HepG2 (cell line): ENCODE measurements around the gene TTLL1. TPM values are rescaled to one million over a fixed set of nuclear protein-coding genes. Genes with fewer than 3 reads are reported as not detected.

Experiments
- CHD4 ChIP-seq: fragments of 200-600 bp; sonication (generic); IDR thresholded peaks from 2 replicates; pipeline ENCODE4 v1.7.0; 2017; ENCODE audit warnings: mild to moderate bottlenecking, low read length, borderline replicate concordance
- CREM ChIP-seq, 2 experiments: sonication (generic) in 1 of 2; formaldehyde crosslinking in 1 of 2; IDR thresholded peaks; 2 replicates each; pipeline versions ENCODE4 v1.4.0 to v1.6.1; 2016 to 2020; ENCODE audit warnings: antibody characterized with exemption in 1 of 2, mild to moderate bottlenecking in 1 of 2, missing genetic modification reagents in 1 of 2
- ELF3 ChIP-seq: IDR thresholded peaks from 2 replicates; pipeline ENCODE4 v1.6.1; 2016; ENCODE audit warnings: missing genetic modification reagents, missing compliant biosample characterization
- FOXA3 ChIP-seq: IDR thresholded peaks from 2 replicates; pipeline ENCODE4 v1.6.1; 2016; ENCODE audit warnings: missing genetic modification reagents, missing compliant biosample characterization
- HMG20B ChIP-seq: conservative IDR thresholded peaks from 2 replicates; pipeline ENCODE4 v1.6.1; 2016; ENCODE audit warnings: missing genetic modification reagents, missing compliant biosample characterization
- HOXD1 ChIP-seq: sonication (generic); formaldehyde crosslinking; IDR thresholded peaks from 2 replicates; pipeline ENCODE4 v1.5.0; 2020; ENCODE audit warnings: missing genetic modification reagents
- KLF9 ChIP-seq: IDR thresholded peaks from 2 replicates; pipeline ENCODE4 v1.6.1; 2016; ENCODE audit warnings: low read depth
- MAX ChIP-seq: IDR thresholded peaks from 2 replicates; pipeline ENCODE4 v1.6.1; 2012; ENCODE audit warnings: inconsistent platforms
- MXI1 ChIP-seq: IDR thresholded peaks from 3 replicates; pipeline ENCODE4 v1.6.1; 2012; ENCODE audit warnings: low read depth, low read length, inconsistent platforms, borderline replicate concordance
- MYNN ChIP-seq: sonication (generic); formaldehyde crosslinking; IDR thresholded peaks from 2 replicates; pipeline ENCODE4 v1.4.0; 2020; ENCODE audit warnings: mild to moderate bottlenecking, low read depth, missing genetic modification reagents
- PAX8 ChIP-seq: sonication (generic); formaldehyde crosslinking; IDR thresholded peaks from 2 replicates; pipeline ENCODE4 v1.8.0; 2022; ENCODE audit warnings: mild to moderate bottlenecking, missing genetic modification reagents, borderline replicate concordance
- PHB2 ChIP-seq: fragments of 450-650 bp; IDR thresholded peaks from 2 replicates; pipeline ENCODE4 v1.6.1; 2018; ENCODE audit not compliant: partially characterized antibody
- PHF8 ChIP-seq: sonication (generic); formaldehyde crosslinking; IDR thresholded peaks from 2 replicates; pipeline ENCODE4 v1.5.0; 2020; ENCODE audit warnings: missing genetic modification reagents
- SMARCE1 ChIP-seq: fragments of 450-650 bp; IDR thresholded peaks from 2 replicates; pipeline ENCODE4 v1.6.1; 2017; ENCODE audit warnings: borderline replicate concordance
- SP2 ChIP-seq: sonication (generic); formaldehyde crosslinking; IDR thresholded peaks from 2 replicates; pipeline ENCODE4 v1.5.1; 2020; ENCODE audit warnings: mild to moderate bottlenecking, missing genetic modification reagents
- ZBTB7B ChIP-seq: sonication (generic); formaldehyde crosslinking; IDR thresholded peaks from 2 replicates; pipeline ENCODE4 v1.4.0; 2020; ENCODE audit warnings: missing genetic modification reagents
- ZMYM3 ChIP-seq: sonication (generic); formaldehyde crosslinking; IDR thresholded peaks from 2 replicates; pipeline ENCODE4 v1.5.1; 2020; ENCODE audit warnings: mild to moderate bottlenecking, missing genetic modification reagents
- ZNF225 ChIP-seq: sonication (generic); formaldehyde crosslinking; IDR thresholded peaks from 2 replicates; pipeline ENCODE4 v1.4.0; 2020; ENCODE audit warnings: mild to moderate bottlenecking, missing genetic modification reagents
- ZNF34 ChIP-seq: sonication (generic); formaldehyde crosslinking; IDR thresholded peaks from 2 replicates; pipeline ENCODE4 v1.4.0; 2020; ENCODE audit warnings: mild to moderate bottlenecking, missing genetic modification reagents, borderline replicate concordance
- ZNF710 ChIP-seq: sonication (generic); formaldehyde crosslinking; IDR thresholded peaks from 2 replicates; pipeline ENCODE4 v1.5.0; 2020; ENCODE audit warnings: mild to moderate bottlenecking, missing genetic modification reagents, borderline replicate concordance
- ZNF800 ChIP-seq: sonication (generic); formaldehyde crosslinking; IDR thresholded peaks from 2 replicates; pipeline ENCODE4 v1.4.0; 2020; ENCODE audit warnings: missing genetic modification reagents
- polyA plus RNA-seq, 8 experiments: library from polyadenylated mRNA; depleted of rRNA in 3 of 8; stranded (reverse) in 7 of 8; unstranded in 1 of 8; fragments of >200 nt; fragmentation: Illumina TruSeq in 4 of 8; extraction: Trizol in 4 of 8; gene quantifications; 2 replicates each; pipeline versions ENCODE4 v1.2.1 to v1.2.3, GENCODE V29; 2011 to 2016; ENCODE audit warnings: low read depth in 4 of 8, missing spikeins in 1 of 8, mixed read lengths in 1 of 8; ENCODE audit not compliant: insufficient read depth in 1 of 8
- total RNA-seq, 5 experiments: library from RNA; depleted of rRNA; stranded (reverse); fragments of >200 nt; fragmentation: Illumina TruSeq; extraction: Trizol; gene quantifications; 2 replicates each; pipeline ENCODE4 v1.2.3, GENCODE V29; 2016; ENCODE audit warnings: low read depth in 1 of 5
- TF ChIP-seq, protein P1 (sequence below): sonication (generic); formaldehyde crosslinking; IDR thresholded peaks from 2 replicates; pipeline ENCODE4 v1.4.0; 2020; ENCODE audit warnings: missing genetic modification reagents, borderline replicate concordance
- TF ChIP-seq, protein P2 (sequence below): sonication (generic); formaldehyde crosslinking; IDR thresholded peaks from 2 replicates; pipeline ENCODE4 v1.4.0; 2020; ENCODE audit warnings: low read depth, mild to moderate bottlenecking, missing genetic modification reagents

Gene TTLL1
- total and polyA plus RNA-seq, 2 of the 13 experiments (the other 11 are each of a cell fraction or from before 2014, with no cell fraction given): 1.6 to 5.3 TPM

- TF ChIP-seq ZNF34 (CRISPR knock-in tag) (0 out of 2 replicates have a peak, but pooled peaks have one; percentile 40), HOXD1 (no peak), PHF8 (CRISPR knock-in tag) (no peak), PAX8 (CRISPR knock-in tag) (no peak), PHB2 (no peak), ZMYM3 (CRISPR knock-in tag) (peak; percentile 73), SMARCE1 (no peak), CHD4 (no peak; the same call in 1 of the 2 replicates), ZNF710 (CRISPR knock-in tag) (no peak), ELF3 (CRISPR knock-in tag) (peak; percentile 89), ZBTB7B (CRISPR knock-in tag) (peak; percentile 58), CREM (IDR thresholded peaks at IDR 0.05) (peak; percentile 54; the same call in 1 of the 2 replicates), CREM (CRISPR knock-in tag; IDR thresholded peaks at IDR 0.05) (no peak), KLF9 (no peak), ZNF225 (no peak), SP2 (CRISPR knock-in tag) (no peak), MYNN (CRISPR knock-in tag) (no peak), ZNF800 (CRISPR knock-in tag) (no peak), MXI1 (no peak; the same call in 2 of the 3 replicates), FOXA3 (CRISPR knock-in tag) (peak; percentile 85), HMG20B (CRISPR knock-in tag) (peak; percentile 74), MAX (no peak; the same call in 1 of the 2 replicates)
- TF ChIP-seq, protein P1, sequence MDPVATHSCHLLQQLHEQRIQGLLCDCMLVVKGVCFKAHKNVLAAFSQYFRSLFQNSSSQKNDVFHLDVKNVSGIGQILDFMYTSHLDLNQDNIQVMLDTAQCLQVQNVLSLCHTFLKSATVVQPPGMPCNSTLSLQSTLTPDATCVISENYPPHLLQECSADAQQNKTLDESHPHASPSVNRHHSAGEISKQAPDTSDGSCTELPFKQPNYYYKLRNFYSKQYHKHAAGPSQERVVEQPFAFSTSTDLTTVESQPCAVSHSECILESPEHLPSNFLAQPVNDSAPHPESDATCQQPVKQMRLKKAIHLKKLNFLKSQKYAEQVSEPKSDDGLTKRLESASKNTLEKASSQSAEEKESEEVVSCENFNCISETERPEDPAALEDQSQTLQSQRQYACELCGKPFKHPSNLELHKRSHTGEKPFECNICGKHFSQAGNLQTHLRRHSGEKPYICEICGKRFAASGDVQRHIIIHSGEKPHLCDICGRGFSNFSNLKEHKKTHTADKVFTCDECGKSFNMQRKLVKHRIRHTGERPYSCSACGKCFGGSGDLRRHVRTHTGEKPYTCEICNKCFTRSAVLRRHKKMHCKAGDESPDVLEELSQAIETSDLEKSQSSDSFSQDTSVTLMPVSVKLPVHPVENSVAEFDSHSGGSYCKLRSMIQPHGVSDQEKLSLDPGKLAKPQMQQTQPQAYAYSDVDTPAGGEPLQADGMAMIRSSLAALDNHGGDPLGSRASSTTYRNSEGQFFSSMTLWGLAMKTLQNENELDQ (CRISPR knock-in tag): no peak
- TF ChIP-seq, protein P2, sequence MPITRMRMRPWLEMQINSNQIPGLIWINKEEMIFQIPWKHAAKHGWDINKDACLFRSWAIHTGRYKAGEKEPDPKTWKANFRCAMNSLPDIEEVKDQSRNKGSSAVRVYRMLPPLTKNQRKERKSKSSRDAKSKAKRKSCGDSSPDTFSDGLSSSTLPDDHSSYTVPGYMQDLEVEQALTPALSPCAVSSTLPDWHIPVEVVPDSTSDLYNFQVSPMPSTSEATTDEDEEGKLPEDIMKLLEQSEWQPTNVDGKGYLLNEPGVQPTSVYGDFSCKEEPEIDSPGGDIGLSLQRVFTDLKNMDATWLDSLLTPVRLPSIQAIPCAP (CRISPR knock-in tag): no peak
Measured at GRCh38 chr22:42994917-42995562, 94.2 kb downstream of the TTLL1 start (continued).
